ENCODE results near the gene FARP1.

DNA sequence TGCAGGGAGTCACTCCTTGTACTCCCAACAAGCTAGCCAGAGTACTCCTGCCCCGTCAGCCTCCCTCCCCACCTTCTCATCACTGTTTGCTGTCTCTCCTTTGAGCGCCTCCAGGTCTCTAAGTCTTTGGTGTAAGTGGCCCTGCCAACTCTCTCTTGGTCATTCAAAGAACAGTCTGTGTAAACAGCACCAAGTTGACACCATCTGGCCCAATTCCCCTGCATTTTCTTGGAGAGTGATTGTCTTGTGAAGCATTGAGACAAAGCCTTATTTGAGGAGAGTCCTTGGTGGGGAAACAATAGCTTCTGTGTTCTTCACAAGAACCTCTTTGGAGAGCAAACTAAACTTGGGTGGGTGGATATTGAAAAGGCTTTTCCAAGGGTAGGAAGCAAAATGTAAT, 148.8 kb downstream of the FARP1 start:
- TF ChIP-seq MAFK (IDR thresholded peaks at IDR 0.05; ENCODE audit: low read depth, low read length) = no peak
- TF ChIP-seq, protein P1, sequence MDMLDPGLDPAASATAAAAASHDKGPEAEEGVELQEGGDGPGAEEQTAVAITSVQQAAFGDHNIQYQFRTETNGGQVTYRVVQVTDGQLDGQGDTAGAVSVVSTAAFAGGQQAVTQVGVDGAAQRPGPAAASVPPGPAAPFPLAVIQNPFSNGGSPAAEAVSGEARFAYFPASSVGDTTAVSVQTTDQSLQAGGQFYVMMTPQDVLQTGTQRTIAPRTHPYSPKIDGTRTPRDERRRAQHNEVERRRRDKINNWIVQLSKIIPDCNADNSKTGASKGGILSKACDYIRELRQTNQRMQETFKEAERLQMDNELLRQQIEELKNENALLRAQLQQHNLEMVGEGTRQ (IDR thresholded peaks at IDR 0.05; ENCODE audit: low read length) = no peak
- TF ChIP-seq, protein P2, sequence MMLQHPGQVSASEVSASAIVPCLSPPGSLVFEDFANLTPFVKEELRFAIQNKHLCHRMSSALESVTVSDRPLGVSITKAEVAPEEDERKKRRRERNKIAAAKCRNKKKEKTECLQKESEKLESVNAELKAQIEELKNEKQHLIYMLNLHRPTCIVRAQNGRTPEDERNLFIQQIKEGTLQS (IDR thresholded peaks at IDR 0.05; ENCODE audit: insufficient read depth, low read depth, low read length) = no peak
- TF ChIP-seq, protein P3, sequence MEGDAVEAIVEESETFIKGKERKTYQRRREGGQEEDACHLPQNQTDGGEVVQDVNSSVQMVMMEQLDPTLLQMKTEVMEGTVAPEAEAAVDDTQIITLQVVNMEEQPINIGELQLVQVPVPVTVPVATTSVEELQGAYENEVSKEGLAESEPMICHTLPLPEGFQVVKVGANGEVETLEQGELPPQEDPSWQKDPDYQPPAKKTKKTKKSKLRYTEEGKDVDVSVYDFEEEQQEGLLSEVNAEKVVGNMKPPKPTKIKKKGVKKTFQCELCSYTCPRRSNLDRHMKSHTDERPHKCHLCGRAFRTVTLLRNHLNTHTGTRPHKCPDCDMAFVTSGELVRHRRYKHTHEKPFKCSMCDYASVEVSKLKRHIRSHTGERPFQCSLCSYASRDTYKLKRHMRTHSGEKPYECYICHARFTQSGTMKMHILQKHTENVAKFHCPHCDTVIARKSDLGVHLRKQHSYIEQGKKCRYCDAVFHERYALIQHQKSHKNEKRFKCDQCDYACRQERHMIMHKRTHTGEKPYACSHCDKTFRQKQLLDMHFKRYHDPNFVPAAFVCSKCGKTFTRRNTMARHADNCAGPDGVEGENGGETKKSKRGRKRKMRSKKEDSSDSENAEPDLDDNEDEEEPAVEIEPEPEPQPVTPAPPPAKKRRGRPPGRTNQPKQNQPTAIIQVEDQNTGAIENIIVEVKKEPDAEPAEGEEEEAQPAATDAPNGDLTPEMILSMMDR (IDR thresholded peaks at IDR 0.05; ENCODE audit: control extremely low read depth in 1 of 3, insufficient read depth in 1 of 3, low read depth in 1 of 3, low read length in 3 of 3) = no peak
- no peak for TF ChIP-seq PHF8 (conservative IDR thresholded peaks at IDR 0.05; ENCODE audit: low read depth, low read length)
- no peak for TF ChIP-seq BRCA1 (IDR thresholded peaks at IDR 0.05; ENCODE audit: low read depth, low read length)
- TF ChIP-seq GTF2F1 (IDR thresholded peaks at IDR 0.05; ENCODE audit: borderline replicate concordance, low read depth, low read length) = no peak
- TF ChIP-seq, protein P4, sequence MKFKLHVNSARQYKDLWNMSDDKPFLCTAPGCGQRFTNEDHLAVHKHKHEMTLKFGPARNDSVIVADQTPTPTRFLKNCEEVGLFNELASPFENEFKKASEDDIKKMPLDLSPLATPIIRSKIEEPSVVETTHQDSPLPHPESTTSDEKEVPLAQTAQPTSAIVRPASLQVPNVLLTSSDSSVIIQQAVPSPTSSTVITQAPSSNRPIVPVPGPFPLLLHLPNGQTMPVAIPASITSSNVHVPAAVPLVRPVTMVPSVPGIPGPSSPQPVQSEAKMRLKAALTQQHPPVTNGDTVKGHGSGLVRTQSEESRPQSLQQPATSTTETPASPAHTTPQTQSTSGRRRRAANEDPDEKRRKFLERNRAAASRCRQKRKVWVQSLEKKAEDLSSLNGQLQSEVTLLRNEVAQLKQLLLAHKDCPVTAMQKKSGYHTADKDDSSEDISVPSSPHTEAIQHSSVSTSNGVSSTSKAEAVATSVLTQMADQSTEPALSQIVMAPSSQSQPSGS (IDR thresholded peaks at IDR 0.05; ENCODE audit: low read length) = no peak
- no peak for TF ChIP-seq YY1 (IDR thresholded peaks at IDR 0.05; ENCODE audit: low read depth, low read length)
- TF ChIP-seq HDAC6 (IDR thresholded peaks at IDR 0.05; ENCODE audit: low read depth, low read length) = no peak
- no peak for TF ChIP-seq SIX5 (IDR thresholded peaks at IDR 0.05; ENCODE audit: low read depth, low read length)
- TF ChIP-seq SIRT6 (IDR thresholded peaks at IDR 0.05; ENCODE audit: low read length) = no peak
- TF ChIP-seq HDAC2 (IDR thresholded peaks at IDR 0.05; ENCODE audit: borderline replicate concordance in 1 of 2, low read depth in 2 of 2, low read length in 2 of 2) = no peak

All from H1 (cell line).